Suppressor macrophage treated with lipopolysaccharide for 4 hours (primary cell): ENCODE data around the gene HERC2.
A peak's percentile ranks its signal among the peaks of the same experiment; 100 is the strongest.

Experiments used
- DNase-seq: peaks from one replicate; pipeline ENCODE4 v3.0.0-alpha.2; 2020

HERC2 gene

DNA sequence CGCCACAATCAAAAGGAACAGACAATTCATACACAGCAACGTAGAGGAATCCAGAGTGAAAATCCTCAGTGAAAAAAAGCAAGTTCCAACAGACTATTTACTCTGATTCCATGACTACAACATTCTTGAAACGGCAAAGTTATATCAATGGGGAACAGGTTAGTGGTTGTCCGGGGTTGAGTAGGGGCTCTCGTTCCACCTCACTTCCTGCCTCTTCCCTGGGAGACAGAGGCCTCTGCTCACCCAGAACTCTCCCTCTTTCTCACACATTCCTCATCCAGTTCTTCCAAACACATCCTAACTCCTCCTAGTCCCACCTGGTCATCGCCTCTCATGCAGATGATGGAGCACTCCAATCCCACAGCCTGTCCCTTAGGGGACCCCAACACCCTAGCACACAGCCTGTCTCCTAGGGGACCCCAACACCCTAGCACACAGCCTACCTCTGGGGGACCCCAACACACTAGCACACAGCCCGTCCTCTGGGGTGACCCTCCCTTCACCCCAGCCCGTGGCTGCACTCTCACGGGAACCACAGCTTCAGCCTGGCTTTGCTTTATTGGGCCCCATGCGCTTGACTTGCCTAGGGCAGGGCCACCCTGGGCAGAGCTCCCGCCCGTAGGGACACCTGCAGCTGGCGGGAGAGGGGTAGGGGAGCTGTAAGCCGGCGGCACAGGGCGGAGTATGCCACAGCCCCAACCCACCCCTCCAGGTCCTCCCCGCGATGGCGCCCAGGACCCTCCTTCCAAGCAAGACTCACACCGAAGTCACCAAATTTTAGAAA lies 228.0 kb downstream of the HERC2 start:
- DNase-seq, result no peak

DNA sequence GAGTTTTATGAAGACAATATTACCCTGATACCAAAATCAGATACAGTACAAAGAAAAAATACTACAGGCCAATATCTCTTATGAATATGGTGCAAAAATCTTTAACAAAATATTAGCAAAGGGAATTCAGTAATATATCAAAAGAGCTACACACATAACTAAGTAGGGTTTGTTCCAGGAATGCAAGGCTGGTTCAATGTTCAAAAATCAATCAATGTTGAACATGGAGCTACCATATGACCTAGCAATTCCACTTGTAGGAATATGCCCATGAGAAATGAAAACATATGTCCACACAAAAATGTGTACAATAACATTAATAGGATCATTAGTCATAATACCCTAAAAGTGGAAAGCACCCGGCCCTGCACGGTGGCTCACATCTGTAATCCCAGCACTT lies 230.7 kb downstream of the HERC2 start:
- no peak for DNase-seq

DNA sequence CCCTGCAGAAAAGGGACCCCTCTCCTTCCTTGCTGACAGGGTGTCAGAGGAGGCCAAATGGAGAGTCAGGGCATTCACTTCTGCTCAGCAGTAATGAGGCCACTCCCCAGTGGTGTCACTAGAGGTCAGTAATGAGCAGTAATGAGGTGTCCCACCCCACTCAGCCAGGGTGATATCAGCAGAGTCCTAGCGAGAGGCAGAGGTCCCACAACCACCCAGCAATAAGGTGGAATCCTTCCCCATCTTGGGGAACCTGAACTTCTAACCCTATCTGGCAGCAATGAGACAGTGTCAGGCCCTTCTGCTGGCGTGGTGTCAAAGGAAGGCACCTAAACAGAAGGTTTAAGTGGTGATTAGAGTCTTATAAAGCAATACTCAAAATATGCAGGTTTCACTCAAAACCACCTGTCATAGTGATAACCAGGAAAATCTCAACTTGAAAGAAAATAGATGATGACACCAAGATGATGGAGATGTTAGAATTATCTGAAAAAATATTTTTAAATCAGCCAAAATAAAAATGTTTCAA lies 235.7 kb downstream of the HERC2 start:
- DNase-seq, result peak; percentile 76

DNA sequence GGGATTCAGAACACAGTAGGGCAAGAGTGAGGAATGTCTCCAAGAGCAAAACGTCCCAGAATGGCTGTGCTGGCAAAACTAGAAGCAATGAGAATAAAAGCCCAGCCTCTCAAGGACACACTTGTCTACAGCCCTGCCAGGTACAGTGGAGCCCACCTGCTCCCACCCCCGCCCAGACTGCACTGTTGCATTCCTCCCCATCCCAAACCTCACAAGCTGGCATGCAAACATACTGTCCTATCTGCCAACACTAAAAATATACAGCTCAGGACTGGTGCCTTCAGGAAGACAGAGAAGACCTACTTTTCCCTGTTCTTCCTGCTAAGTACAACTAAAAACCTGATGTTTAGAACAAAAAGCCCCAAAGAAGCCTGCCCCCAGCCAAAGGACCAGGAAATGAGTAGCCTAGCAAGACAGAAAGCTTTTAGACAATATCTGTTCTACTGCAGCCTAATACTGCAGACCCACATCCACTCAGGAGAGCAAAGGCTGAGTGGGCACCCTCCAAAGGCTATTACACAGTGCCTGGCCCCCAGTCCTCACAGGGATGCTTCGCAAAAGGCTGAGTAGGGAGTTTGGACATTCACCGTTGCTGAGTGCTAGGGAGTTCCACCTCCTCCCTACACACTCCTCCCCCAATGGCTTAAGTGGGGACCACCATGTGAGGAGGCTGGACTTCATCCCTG lies 236.3 kb downstream of the HERC2 start:
- DNase-seq, result no peak

DNA sequence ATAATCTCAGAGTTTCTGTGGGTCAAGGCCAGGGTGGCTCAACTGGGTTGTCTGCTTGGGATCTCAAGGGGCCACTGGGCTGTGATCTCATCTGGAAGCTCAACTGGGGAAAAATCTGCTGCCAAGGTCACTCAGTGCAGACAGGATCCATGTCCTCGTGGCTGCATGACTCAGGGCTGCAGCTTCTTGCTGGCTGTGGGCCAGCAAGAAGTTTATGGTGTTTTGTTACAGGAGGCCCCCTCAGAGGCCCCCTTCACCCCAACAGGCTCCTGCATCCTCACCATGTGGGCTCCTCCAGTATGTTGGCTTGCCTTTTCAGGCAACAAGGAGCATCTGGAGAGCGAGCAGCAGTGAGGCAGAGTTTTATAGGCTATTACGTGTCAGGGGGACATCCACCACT lies 237.4 kb downstream of the HERC2 start:
- DNase-seq, result no peak

DNA sequence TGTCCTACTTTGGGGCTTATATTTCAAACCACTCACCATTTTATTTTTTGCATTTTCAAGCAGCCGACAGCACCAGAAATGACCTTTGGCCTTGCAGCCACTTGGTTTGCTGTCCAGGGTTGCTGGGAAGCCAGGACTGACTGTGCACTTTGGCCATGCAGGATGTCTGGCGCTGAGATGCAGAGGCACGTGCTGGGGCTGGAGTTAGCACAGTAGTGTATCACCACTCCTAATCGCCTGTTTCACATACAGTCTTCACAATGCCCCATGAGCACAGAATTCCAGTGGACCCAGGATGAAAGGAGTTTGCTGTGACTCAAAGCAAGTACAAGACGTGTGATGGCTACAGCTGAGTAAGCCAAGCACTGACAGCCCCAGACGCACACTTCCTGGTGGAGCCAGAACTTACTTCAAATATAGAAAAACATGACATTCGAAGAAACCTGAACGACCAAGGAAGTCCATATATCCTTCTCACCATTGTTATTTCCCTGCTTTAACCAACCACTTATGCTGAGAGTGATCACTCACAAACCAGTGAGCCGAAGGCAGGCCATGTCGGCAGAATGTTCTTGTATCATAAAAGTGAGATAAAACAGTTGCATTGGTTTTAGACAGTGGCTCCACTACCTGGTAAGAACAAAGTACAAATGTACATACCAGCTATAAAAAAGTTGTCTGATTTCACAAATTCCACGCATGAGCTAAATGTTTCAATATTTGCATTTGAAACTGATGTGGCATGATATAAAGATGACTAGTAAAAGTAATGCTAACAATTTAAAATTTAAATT lies 238.9 kb downstream of the HERC2 start:
- no peak for DNase-seq

DNA sequence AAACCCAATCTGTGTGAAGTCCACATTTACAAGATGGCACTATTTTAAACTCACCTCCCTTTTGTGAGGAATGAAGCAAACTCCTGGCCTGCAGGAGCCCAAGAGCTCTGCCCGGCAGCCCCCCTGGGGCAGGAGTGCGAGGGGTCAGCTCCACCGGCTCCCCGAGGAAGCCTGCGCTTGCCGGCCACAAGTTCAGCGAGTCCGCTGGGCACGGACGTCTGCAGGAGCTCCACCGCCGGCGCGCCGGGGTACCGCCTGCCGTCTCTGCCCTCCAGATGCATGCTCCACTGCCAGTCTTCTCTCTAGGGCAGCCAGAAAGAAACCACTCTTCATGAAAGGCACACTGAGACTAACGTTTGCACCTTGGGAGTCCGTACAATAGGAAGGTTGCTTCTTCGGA lies 240.4 kb downstream of the HERC2 start:
- no peak for DNase-seq

DNA sequence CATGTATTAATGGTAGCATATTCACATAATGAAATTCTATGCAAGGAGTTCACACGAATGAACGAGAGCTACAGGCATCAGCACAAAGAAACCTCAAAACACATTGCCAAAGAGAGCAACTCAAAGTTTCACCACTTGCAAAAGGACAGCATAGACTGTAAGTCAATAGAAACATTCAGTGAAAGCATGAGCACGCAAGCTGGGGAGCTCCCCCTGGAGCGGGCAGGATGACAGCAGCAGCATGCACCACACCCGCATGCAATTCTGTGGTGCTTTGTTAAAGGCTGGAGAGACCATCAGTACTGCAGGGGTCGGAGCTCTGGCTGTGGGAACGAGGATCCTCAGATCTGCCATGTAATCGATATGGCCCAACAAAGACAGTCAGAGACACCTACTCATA lies 241.6 kb downstream of the HERC2 start:
- DNase-seq, result no peak

DNA sequence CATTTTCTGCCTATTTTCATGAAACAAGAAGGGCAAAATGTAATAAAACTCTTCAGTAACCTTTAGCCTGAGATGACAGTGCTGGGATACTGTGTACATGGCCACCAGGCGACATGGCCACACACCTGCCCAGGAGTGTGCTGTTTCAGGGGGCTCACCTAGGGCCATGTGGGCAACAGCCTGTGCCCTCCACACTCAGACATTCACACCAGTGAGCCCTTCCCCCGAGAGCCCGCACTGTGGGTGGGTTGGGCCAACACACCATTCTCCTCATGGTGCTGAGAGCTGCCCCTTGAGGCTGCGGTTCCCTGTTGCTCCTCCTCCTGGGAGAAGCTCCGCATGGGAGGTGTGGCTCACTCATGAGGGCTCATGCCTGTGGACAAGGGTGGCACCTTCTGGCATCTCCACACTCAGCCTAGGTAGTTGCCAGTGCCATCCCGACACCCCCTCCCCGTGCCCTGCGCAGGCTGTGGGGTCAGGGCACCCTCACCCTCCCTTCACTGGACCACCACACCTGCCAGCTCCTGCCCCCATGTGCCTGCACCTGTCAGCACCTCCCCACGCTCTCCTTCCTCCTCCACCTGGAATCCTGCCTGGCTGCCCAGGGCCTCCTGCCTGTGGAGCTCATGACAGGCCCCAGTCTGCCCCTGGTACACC lies 242.5 kb downstream of the HERC2 start:
- DNase-seq, result no peak

DNA sequence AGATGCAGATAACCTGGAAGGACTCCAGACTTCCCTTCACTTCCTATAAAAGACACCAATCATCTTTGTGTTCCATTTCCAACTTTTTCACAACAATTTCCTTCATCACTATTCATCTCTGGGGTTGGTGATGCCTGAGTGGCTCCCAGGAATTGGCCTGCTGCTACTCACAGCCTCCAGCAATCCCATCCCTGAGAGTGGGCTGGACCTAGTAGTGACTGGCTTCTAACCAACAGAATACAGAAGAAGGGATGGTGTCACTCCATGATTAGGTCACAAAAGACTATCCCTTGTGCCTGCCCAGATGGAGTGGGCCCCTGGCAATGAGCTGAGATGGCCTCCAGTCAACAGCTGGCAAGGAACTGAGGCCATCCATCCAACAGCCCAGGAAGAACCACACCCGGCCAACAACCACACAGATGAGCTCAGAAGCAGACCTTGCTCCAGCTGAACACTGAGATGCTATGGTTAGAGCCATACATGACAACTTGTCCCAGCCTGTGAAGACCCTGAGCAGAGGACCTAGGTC lies 243.7 kb downstream of the HERC2 start:
- no peak for DNase-seq

DNA sequence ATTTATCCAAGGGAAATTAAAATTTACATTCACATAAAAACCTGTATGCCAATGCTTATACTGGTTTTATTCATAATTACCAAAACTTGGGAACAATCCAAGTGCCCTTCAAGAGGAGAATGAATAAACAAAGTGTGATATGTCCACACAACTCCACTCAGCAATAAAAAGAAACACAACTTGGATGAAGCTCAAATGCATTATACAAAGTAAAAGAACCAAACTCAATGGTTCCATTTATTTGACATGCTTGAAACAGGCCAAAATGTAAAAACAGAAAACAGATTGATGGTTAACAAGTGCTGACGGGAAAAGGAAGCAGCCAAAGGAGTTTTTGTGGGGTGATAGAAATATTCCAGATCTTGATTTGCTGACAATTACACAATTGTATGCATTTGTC lies 246.4 kb downstream of the HERC2 start:
- no peak for DNase-seq

DNA sequence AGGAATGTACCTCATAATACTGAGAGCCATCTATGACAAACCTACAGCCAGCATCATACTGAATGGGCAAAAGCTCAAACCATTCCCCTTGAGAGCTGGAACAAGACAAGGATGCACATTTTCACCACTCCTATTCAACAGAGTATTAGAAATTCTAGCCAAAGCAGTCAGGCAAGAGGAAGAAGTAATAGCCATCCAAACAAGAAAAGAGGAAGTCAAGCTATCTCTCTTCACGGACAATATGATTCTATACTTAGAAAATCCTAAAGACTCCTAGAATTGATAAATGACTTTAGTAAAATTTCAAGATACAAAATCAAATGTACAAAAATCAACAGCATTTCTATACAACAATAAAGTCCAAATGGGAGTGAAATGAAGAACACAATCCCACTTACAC lies 253.0 kb downstream of the HERC2 start:
- DNase-seq, result no peak

DNA sequence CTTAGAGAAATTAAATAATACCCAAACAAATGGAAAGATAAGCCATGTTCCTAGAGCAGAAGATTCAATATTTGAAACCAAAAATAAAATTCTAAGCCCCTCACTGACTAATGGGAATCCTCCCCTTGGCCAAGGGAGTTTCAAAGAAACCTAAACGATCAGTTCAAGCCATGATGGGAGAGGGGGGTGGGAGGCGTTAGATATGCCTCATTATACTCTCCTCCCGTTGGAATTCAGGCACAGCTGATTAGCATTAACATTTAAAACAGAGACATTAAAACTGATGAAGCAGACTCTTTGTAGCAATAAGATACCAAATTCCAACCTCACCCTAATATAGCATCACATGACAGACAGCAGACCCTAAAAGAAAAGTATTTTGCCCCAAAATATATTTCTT lies 255.7 kb downstream of the HERC2 start:
- no peak for DNase-seq
